ENCODE results near the gene TRIM14.
"Not testable (repeated sequence)": the region's sequence is repeated elsewhere in the genome, so short reads cannot be mapped to it uniquely, and the experiment has no call there.

Gene TRIM14

GRCh38 chr9:98091735-98092612 is 27.0 kb downstream of the TRIM14 start:
- TF ChIP-seq NFRKB (IDR thresholded peaks at IDR 0.05) (no peak), SP1 (IDR thresholded peaks at IDR 0.05) (no peak), FOXA1 (IDR thresholded peaks at IDR 0.05) (no peak), ARNT (IDR thresholded peaks at IDR 0.05) (no peak), LEF1 (IDR thresholded peaks at IDR 0.05; ENCODE audit: borderline replicate concordance) (no peak), PKNOX1 (IDR thresholded peaks at IDR 0.05) (no peak), SUZ12 (IDR thresholded peaks at IDR 0.05) (no peak), FOXK2 (IDR thresholded peaks at IDR 0.05) (no peak), FOXM1 (IDR thresholded peaks at IDR 0.05; ENCODE audit: borderline replicate concordance) (no peak), ZNF384 (IDR thresholded peaks at IDR 0.05) (no peak), HDGF (IDR thresholded peaks at IDR 0.05; ENCODE audit: borderline replicate concordance) (no peak), CTBP1 (IDR thresholded peaks at IDR 0.05; ENCODE audit: borderline replicate concordance) (no peak), ELF4 (IDR thresholded peaks at IDR 0.05) (no peak), TARDBP (IDR thresholded peaks at IDR 0.05) (no peak), L3MBTL2 (conservative IDR thresholded peaks at IDR 0.05) (no peak), BHLHE40 (IDR thresholded peaks at IDR 0.05; ENCODE audit: borderline replicate concordance) (no peak)
- ChIA-PET CTCF (no interaction called here), POLR2A (no interaction called here)
- DNase-seq (ENCODE audit: extremely low spot score), result no peak

- CTCF ChIA-PET; POLR2A ChIA-PET; DNase-seq (ENCODE audit: extremely low spot score): not testable (repeated sequence)
Observed at GRCh38 chr9:98090674-98091073, 28.3 kb downstream of the TRIM14 start.

GRCh38 chr9:98087420-98088354 is 31.3 kb downstream of the TRIM14 start:
- POLR2A ChIA-PET, result no interaction called here
- CTCF ChIA-PET, result interaction anchor here (0.8 kb wide), 1 partner anchor 14 kb away, joined by 3 read pairs; no protein-coding TSS in a partner anchor
- no peak for TF ChIP-seq NFRKB (IDR thresholded peaks at IDR 0.05)
- no peak for TF ChIP-seq SP1 (IDR thresholded peaks at IDR 0.05)
- TF ChIP-seq ARNT (IDR thresholded peaks at IDR 0.05), result no peak
- TF ChIP-seq LEF1 (IDR thresholded peaks at IDR 0.05; ENCODE audit: borderline replicate concordance), result no peak
- TF ChIP-seq TARDBP (IDR thresholded peaks at IDR 0.05), result no peak
- TF ChIP-seq L3MBTL2 (conservative IDR thresholded peaks at IDR 0.05), result no peak
- TF ChIP-seq FOXM1 (IDR thresholded peaks at IDR 0.05; ENCODE audit: borderline replicate concordance), result no peak
- no peak for TF ChIP-seq CTBP1 (IDR thresholded peaks at IDR 0.05; ENCODE audit: borderline replicate concordance)
- TF ChIP-seq BHLHE40 (IDR thresholded peaks at IDR 0.05; ENCODE audit: borderline replicate concordance), result no peak
- TF ChIP-seq ELF4 (IDR thresholded peaks at IDR 0.05), result no peak
- no peak for TF ChIP-seq HDGF (IDR thresholded peaks at IDR 0.05; ENCODE audit: borderline replicate concordance)
- no peak for TF ChIP-seq ZNF384 (IDR thresholded peaks at IDR 0.05)
- TF ChIP-seq FOXK2 (IDR thresholded peaks at IDR 0.05), result no peak
- no peak for DNase-seq (ENCODE audit: extremely low spot score)

- TF ChIP-seq BHLHE40 (IDR thresholded peaks at IDR 0.05; ENCODE audit: borderline replicate concordance) (no peak), TARDBP (IDR thresholded peaks at IDR 0.05) (no peak), PKNOX1 (IDR thresholded peaks at IDR 0.05) (no peak), L3MBTL2 (conservative IDR thresholded peaks at IDR 0.05) (no peak), CTBP1 (IDR thresholded peaks at IDR 0.05; ENCODE audit: borderline replicate concordance) (no peak), HDGF (IDR thresholded peaks at IDR 0.05; ENCODE audit: borderline replicate concordance) (no peak), FOXM1 (IDR thresholded peaks at IDR 0.05; ENCODE audit: borderline replicate concordance) (no peak), FOXA1 (IDR thresholded peaks at IDR 0.05) (no peak), SP1 (IDR thresholded peaks at IDR 0.05) (no peak), ZNF384 (IDR thresholded peaks at IDR 0.05) (no peak), SUZ12 (IDR thresholded peaks at IDR 0.05) (no peak), LEF1 (IDR thresholded peaks at IDR 0.05; ENCODE audit: borderline replicate concordance) (no peak), NFRKB (IDR thresholded peaks at IDR 0.05) (no peak), ARNT (IDR thresholded peaks at IDR 0.05) (no peak), FOXK2 (IDR thresholded peaks at IDR 0.05) (no peak), ELF4 (IDR thresholded peaks at IDR 0.05) (no peak)
- POLR2A ChIA-PET, result no interaction called here
- CTCF ChIA-PET, result interaction anchor here (0.8 kb wide), 1 partner anchor 12 kb away, joined by 3 read pairs; no protein-coding TSS in a partner anchor
- no peak for DNase-seq (ENCODE audit: extremely low spot score)
Observed at GRCh38 chr9:98086461-98086860, 32.6 kb downstream of the TRIM14 start.

- no peak for DNase-seq (ENCODE audit: extremely low spot score)
- ChIA-PET CTCF (no interaction called here), POLR2A (interaction anchor here (0.7 kb wide), 1 partner anchor 163 kb away, joined by 3 read pairs; the partner anchor contains the start of gene TRMO)
- TF ChIP-seq ELF4 (IDR thresholded peaks at IDR 0.05), result no peak
- no peak for TF ChIP-seq L3MBTL2 (conservative IDR thresholded peaks at IDR 0.05)
- no peak for TF ChIP-seq ZNF384 (IDR thresholded peaks at IDR 0.05)
- no peak for TF ChIP-seq SUZ12 (IDR thresholded peaks at IDR 0.05)
- no peak for TF ChIP-seq FOXM1 (IDR thresholded peaks at IDR 0.05; ENCODE audit: borderline replicate concordance)
- TF ChIP-seq HDGF (IDR thresholded peaks at IDR 0.05; ENCODE audit: borderline replicate concordance), result no peak
- TF ChIP-seq SP1 (IDR thresholded peaks at IDR 0.05), result no peak
- TF ChIP-seq CTBP1 (IDR thresholded peaks at IDR 0.05; ENCODE audit: borderline replicate concordance), result no peak
- no peak for TF ChIP-seq NFRKB (IDR thresholded peaks at IDR 0.05)
Observed at GRCh38 chr9:98085944-98086343, 33.1 kb downstream of the TRIM14 start.

GRCh38 chr9:98085058-98085457 is 34.0 kb downstream of the TRIM14 start:
- ChIA-PET POLR2A (no interaction called here), CTCF (interaction anchor here (0.6 to 1.9 kb wide), 3 partner anchors 11 to 27 kb away, joined by 3 to 6 read pairs (median 3); no protein-coding TSS in a partner anchor)
- no peak for DNase-seq (ENCODE audit: extremely low spot score)
- TF ChIP-seq FOXM1 (IDR thresholded peaks at IDR 0.05; ENCODE audit: borderline replicate concordance) (no peak), ARNT (IDR thresholded peaks at IDR 0.05) (no peak), LEF1 (IDR thresholded peaks at IDR 0.05; ENCODE audit: borderline replicate concordance) (no peak), TARDBP (IDR thresholded peaks at IDR 0.05) (no peak), NFRKB (IDR thresholded peaks at IDR 0.05) (no peak), L3MBTL2 (conservative IDR thresholded peaks at IDR 0.05) (no peak), ELF4 (IDR thresholded peaks at IDR 0.05) (no peak), FOXA1 (IDR thresholded peaks at IDR 0.05) (no peak), FOXK2 (IDR thresholded peaks at IDR 0.05) (no peak), PKNOX1 (IDR thresholded peaks at IDR 0.05) (no peak), CTBP1 (IDR thresholded peaks at IDR 0.05; ENCODE audit: borderline replicate concordance) (no peak), ZNF384 (IDR thresholded peaks at IDR 0.05) (no peak)

Data from HEK293T (cell line).